Peyer's patch (tissue), 4 donors: Measurements from ENCODE around the gene CCL25. TPM values are rescaled to one million over a fixed set of nuclear protein-coding genes. Genes with fewer than 3 reads are reported as not detected.
"Not testable (repeated sequence)": the region's sequence is repeated elsewhere in the genome, so short reads cannot be mapped to it uniquely, and the experiment has no call there.

Source experiments
- DNase-seq, 3 donors: peaks; one replicate each; pipeline ENCODE4 v3.0.0-alpha.2; 2017 to 2019
- H3K27ac ChIP-seq, 4 donors: fragments of 200-600 bp; sonication (generic); one replicate each; pipeline ENCODE4 v1.5.1; 2016 to 2019
- H3K27me3 ChIP-seq, 2 donors: fragments of 200-600 bp; sonication (generic); one replicate each; pipeline ENCODE4 v1.5.1; 2019
- H3K36me3 ChIP-seq, 3 donors: fragments of 200-600 bp; sonication (generic); one replicate each; pipeline ENCODE4 v1.5.1; 2016 to 2019
- H3K4me1 ChIP-seq, 4 donors: fragments of 200-600 bp; sonication (generic); one replicate each; pipeline ENCODE4 v1.5.1; 2016 to 2019
- H3K4me3 ChIP-seq, 4 donors: fragments of 200-600 bp; sonication (generic); 1 replicate in 3 of 4; 2 replicates in 1 of 4; pipeline ENCODE4 v1.5.1; 2016 to 2019; ENCODE audit warnings: mild to moderate bottlenecking in 1 of 4
- H3K9me3 ChIP-seq, 4 donors: fragments of 200-600 bp; sonication (generic); one replicate each; pipeline ENCODE4 v1.5.1; 2016 to 2019; ENCODE audit warnings: mild to moderate bottlenecking in 1 of 4
- POLR2A ChIP-seq, 2 donors: fragments of 450-650 bp; IDR thresholded peaks; one replicate each; pipeline ENCODE4 v1.5.1; 2017; ENCODE audit warnings: antibody characterized with exemption in 2 of 2, mild to moderate bottlenecking in 2 of 2, moderate library complexity in 2 of 2
- total RNA-seq, 4 donors: library from RNA; depleted of rRNA; stranded (reverse); fragments of >200 nt; gene quantifications; one replicate each; pipeline ENCODE4 v1.1.0, GENCODE V29; 2016
- TF ChIP-seq, protein P1 (sequence below), 6 experiments: fragments of 450-650 bp in 4 of 6; fragments of 200-600 bp in 2 of 6; sonication (generic) in 1 of 6; IDR thresholded peaks; one replicate each; pipeline ENCODE4 v1.5.1; 2017 to 2019; ENCODE audit warnings: antibody characterized with exemption in 6 of 6, mild to moderate bottlenecking in 3 of 6, moderate library complexity in 1 of 6

CCL25 gene
- total RNA-seq, 4 donors from 2014 or later: 5.8 to 286 (median 121) TPM

DNA sequence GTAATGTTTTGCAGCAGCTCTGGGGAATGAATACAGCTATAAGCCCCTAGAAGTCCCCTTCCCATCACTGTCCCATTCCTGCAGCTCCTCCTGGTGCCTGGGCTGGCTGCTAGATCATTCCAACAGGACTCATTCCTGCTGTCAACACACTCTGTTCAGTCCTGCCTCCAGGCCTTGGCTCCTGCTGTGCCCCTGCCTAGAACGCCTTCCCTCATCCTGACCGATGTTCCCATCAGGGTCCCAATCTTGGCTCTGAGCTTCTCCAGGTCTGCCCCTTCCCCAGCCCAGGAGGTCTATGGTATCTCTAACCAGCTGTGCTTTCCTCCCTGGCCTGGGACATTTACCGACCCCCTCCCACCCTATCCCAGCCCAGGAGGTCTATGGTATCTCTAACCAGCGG, 48.8 kb downstream of the CCL25 start:
- no peaks in the 10 kb centered on the region for H3K36me3 ChIP-seq
- H3K27ac ChIP-seq: no peak overlapping the region
- H3K4me1 ChIP-seq: no peaks in the 10 kb centered on the region
- peaks cover 0 to 6% (median 2%) of the 10 kb centered on the region in 4 donors for H3K9me3 ChIP-seq
- no peak for DNase-seq
- TF ChIP-seq POLR2A (IDR thresholded peaks at IDR 0.05): no peak
- H3K4me3 ChIP-seq: no peak overlapping the region
- H3K27me3 ChIP-seq: no peaks in the 10 kb centered on the region

DNA sequence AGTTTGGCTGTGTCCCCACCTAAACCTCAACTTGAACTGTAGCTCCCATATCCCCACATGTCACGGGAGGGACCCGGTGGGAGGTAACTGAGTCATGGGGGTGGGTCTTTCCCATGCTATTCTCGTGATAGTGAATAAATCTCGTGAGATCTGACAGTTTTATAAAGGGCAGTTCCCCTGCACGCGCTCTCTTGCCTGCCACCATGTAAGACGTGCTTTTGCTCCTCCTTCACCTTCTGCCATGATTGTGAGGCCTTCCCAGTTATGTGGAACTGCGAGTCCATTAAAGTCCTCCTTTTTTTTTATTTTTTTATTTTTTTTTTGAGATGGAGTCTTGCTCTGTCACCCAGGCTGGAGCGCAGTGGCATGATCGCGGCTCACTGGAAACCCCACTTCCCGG, 49.4 kb downstream of the CCL25 start:
- not testable (repeated sequence) for DNase-seq, H3K27me3 ChIP-seq, H3K27ac ChIP-seq

DNA sequence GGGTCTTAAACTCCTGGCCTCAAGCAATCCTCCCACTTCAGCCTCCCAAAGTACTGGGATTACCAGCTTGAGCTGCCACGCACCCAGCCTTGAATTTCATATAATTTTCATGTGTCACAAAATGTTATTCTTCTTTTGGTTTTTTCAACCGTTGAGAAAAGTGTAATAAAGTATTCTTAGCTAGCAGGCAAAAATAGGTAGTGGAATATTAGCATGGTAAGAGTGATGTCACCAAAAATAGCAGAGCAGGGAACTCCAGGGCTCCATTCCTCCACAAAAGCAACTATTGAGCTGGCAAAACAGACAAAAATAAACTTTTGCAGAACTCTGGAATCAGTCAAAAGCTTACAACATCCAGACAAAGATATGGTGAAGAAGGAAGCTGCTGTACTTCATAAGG, 52.9 kb downstream of the CCL25 start:
- Histone ChIP-seq H3K9me3 (peaks cover 0 to 7% (median 0%) of the 10 kb centered on the region in 4 donors), H3K27me3 (no peaks in the 10 kb centered on the region), H3K4me3 (no peak overlapping the region), H3K36me3 (no peaks in the 10 kb centered on the region), H3K27ac (no peak overlapping the region), H3K4me1 (no peaks in the 10 kb centered on the region)
- TF ChIP-seq, protein P1, sequence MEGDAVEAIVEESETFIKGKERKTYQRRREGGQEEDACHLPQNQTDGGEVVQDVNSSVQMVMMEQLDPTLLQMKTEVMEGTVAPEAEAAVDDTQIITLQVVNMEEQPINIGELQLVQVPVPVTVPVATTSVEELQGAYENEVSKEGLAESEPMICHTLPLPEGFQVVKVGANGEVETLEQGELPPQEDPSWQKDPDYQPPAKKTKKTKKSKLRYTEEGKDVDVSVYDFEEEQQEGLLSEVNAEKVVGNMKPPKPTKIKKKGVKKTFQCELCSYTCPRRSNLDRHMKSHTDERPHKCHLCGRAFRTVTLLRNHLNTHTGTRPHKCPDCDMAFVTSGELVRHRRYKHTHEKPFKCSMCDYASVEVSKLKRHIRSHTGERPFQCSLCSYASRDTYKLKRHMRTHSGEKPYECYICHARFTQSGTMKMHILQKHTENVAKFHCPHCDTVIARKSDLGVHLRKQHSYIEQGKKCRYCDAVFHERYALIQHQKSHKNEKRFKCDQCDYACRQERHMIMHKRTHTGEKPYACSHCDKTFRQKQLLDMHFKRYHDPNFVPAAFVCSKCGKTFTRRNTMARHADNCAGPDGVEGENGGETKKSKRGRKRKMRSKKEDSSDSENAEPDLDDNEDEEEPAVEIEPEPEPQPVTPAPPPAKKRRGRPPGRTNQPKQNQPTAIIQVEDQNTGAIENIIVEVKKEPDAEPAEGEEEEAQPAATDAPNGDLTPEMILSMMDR (IDR thresholded peaks at IDR 0.05): no peak
- DNase-seq: no peak

More for the DNA sequence above, 49.4 kb downstream of the CCL25 start:
- H3K9me3 ChIP-seq, H3K4me1 ChIP-seq, H3K36me3 ChIP-seq, H3K4me3 ChIP-seq: not testable (repeated sequence)

DNA sequence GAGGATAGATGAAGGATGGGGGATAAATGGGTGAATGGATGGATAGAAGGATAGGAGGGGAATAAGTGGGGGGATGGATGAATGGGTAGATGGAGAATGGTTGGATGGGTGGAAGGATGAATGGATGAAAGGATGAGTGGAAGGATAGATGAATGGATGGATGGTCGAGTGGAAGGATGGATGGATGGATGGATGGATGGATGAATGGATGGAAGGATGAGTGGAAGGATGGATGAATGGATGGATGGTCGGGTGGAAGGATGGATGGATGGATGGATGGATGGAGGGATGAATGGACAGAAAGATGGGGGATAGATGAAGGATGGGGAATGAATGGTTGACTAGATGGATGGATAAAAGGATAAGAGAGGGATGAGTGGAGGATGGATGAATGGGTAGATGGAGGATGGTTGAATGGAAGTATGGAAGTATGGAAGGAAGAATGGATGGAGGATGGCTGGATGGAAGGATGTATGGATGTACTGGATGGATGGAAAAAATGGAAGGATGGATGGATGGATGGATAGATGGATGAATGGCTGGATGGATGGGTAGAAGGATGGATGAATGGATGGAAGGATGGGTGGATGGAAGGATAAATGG, 54.8 kb downstream of the CCL25 start:
- no peak overlapping the region for H3K4me3 ChIP-seq
- TF ChIP-seq POLR2A (IDR thresholded peaks at IDR 0.05): no peak
- TF ChIP-seq, protein P1 (IDR thresholded peaks at IDR 0.05): no peak

DNA sequence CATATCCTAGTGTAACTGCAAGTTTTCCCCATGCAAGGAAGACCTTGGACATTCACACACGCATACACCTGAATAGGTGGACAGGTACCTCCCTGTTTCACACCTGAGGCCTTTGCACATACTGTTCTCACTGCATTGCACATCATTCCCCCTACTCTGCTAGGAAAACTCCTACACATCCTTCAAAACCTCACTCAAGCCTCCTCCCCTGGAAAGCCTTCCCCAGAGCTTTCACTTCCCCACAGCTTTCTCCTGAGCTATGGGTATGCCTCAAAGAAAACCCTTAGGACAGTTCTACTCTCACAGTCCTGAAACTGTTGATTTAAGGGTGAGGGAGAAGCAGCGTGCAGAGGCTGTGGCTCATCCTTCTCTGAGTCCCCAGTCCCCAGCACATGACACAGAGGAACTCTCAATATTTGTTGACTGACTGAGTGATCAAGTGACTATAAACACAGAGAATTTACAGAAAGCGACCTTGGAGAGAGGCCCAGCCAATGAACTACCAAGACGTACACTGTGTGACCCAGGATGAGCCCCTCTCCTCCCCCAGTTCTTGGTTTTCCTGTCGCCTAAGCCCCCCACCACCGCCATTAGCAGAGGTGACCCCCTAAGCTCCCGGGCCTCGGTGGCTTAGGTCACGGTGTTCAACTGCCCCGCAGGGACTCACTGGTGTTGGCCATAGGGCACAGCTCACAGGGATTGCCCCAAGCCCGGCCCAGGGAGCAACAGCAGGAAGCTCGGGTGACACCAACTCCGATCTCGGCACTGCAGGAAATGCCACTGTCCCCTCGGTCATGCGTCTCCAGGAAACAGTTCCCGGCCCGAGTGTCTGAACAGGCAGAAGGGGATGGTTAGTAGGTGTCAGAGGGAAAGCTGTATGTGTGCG, 56.2 kb downstream of the CCL25 start:
- Histone ChIP-seq H3K27ac (no peak overlapping the region), H3K27me3 (no peaks in the 10 kb centered on the region), H3K9me3 (peaks cover 0 to 7% (median 0%) of the 10 kb centered on the region in 4 donors), H3K36me3 (no peaks in the 10 kb centered on the region), H3K4me1 (no peaks in the 10 kb centered on the region), H3K4me3 (no peak overlapping the region)
- DNase-seq: no peak
- TF ChIP-seq POLR2A (IDR thresholded peaks at IDR 0.05): no peak
- TF ChIP-seq, protein P1 (IDR thresholded peaks at IDR 0.05): no peak

More for the DNA sequence above, 54.8 kb downstream of the CCL25 start:
- Histone ChIP-seq H3K4me1 (no peaks in the 10 kb centered on the region), H3K36me3 (no peaks in the 10 kb centered on the region), H3K27ac (no peak overlapping the region), H3K27me3 (no peaks in the 10 kb centered on the region), H3K9me3 (peaks cover 0 to 7% (median 0%) of the 10 kb centered on the region in 4 donors)
- no peak for DNase-seq

DNA sequence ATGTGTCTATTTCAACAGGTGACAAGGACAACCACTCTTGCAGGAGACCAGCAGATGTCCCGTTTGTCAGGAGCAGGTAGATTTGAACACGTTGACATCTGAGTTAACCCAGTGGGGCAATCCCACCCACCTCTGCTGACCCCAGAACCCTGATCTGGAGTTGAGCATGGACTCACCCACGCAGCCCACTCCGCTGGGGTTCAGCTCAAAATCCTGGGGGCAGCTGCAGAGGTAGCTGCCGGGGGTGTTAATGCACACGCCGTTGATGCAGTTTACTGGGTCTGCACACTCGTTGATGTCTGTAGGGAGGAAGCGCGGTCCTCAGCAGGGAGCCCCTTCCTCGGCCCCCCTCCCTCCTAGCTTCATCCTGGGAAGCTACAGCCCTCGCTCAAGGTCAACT, 56.9 kb downstream of the CCL25 start:
- H3K4me1 ChIP-seq: no peaks in the 10 kb centered on the region
- H3K36me3 ChIP-seq: no peaks in the 10 kb centered on the region
- no peaks in the 10 kb centered on the region for H3K27me3 ChIP-seq
- no peak overlapping the region for H3K27ac ChIP-seq
- peaks cover 0 to 7% (median 0%) of the 10 kb centered on the region in 4 donors for H3K9me3 ChIP-seq
- TF ChIP-seq POLR2A (IDR thresholded peaks at IDR 0.05): no peak
- TF ChIP-seq, protein P1 (IDR thresholded peaks at IDR 0.05): no peak
- H3K4me3 ChIP-seq: no peak overlapping the region
- no peak for DNase-seq
